GM21576 (cell line): ENCODE data around the gene C12orf42.

Experiments used
- ATAC-seq: cut with Tn5 transposase; IDR thresholded peaks from one replicate; pipeline ENCODE4 v1.9.1; 2021; ENCODE audit warnings: mild to moderate bottlenecking, moderate library complexity; ENCODE audit not compliant: unreplicated experiment

C12orf42 gene

DNA sequence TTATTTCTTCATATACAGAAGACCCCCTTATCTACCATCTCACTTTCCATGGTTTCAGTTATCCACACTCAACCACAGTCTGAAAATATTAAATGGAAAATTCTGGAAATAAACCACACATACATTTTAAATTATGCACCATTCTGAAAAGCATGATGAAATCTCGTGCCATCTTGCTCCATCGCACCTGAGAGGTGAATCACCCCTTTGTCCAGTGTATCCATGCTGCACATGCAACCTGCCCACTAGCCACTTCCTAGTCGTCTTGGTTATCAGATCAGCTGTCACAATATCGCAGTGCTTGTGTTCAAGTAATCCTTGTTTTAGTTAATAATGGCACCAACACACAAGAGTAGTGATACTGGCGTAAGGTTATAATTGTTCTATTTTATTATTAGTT, 145.7 kb downstream of the C12orf42 start:
- ATAC-seq: no peak

GRCh38 chr12:103348935-103349334, 146.8 kb downstream of the C12orf42 start:
- no peak for ATAC-seq

DNA sequence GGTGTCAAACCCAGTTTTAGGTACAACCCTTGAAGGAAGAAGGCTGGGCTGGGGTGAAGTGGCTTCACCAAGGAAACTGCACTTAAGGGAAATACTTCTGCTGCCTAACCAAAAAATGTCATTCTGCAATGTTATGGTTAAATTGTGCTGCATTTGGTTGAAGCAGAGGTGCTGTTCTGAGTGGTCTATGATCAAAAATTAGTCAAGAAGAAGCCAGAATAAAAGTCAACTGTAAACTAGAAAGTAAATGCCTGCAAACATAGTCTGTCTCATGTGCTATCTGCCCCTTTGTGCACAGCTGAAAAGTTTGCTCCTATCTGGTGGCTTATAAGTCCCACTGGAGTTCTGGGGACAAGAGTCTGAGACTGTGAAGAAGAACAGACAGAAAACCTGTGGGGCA, 158.8 kb downstream of the C12orf42 start:
- ATAC-seq: no peak

DNA sequence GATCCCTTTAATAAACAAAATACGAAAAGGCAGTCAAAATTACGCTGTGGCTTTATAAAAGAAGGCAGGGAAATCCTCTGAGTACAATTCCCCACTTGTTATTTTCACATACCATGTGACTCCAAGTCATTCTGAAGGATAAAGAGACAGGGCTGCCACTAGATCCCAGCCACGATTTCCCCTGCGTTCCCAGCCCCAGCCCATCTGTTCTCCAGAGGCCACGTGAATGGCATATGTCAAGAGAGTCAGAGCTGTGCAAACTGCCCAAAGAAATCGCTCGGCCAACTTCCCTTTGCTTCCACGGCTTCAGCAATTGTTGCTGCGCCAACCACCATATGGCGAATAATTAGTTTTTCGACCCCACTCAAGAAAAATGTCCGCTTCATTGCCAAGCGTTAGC, 161.3 kb downstream of the C12orf42 start:
- no peak for ATAC-seq

- ATAC-seq: no peak
Observed at GRCh38 chr12:103333676-103334075, 162.1 kb downstream of the C12orf42 start.

- no peak for ATAC-seq
Observed at GRCh38 chr12:103331643-103332042, 164.1 kb downstream of the C12orf42 start.

GRCh38 chr12:103330672-103331071, 165.1 kb downstream of the C12orf42 start:
- no peak for ATAC-seq

DNA sequence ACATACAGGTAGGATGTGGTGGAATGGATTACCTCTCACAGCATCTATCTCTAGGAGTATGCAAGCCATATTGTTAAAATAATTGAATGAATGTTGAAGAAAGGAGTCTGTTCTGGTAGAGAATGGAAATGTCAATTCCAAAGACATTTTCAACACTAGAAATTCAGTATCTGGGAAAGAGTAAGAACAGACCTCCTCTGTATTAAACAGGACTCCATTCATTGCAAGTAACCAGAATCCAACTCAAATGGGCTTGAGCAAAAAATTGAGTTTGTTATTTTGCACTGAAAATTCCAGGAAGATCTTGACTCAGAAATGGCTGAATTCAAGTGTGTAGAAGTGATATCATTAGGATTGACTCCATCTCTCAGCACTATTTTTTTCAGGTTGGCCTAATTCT, 168.1 kb downstream of the C12orf42 start:
- no peak for ATAC-seq

- no peak for ATAC-seq
Observed at GRCh38 chr12:103326190-103326589, 169.6 kb downstream of the C12orf42 start.

- ATAC-seq: no peak
Observed at GRCh38 chr12:103318566-103318965, 177.2 kb downstream of the C12orf42 start.

DNA sequence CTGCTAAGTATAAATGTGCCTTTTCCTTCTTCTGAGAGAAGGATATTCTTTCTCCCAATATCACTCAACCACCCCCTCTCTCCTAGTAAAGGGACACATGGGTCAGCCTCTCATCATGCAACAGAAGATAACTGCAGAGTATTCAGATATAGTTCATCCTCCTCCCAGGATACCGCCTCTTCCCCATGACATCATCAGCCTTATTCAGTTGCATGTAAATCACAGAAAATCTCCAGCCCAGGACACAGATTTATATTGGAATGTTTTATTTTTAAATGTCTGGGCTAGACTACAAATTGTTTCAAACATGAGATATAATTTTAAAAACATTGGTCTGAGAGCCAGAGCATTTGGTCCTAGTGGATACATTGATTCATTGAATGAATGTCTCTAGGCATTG, 178.5 kb downstream of the C12orf42 start:
- no peak for ATAC-seq

- ATAC-seq: no peak
Observed at GRCh38 chr12:103314786-103315185, 181.0 kb downstream of the C12orf42 start.

DNA sequence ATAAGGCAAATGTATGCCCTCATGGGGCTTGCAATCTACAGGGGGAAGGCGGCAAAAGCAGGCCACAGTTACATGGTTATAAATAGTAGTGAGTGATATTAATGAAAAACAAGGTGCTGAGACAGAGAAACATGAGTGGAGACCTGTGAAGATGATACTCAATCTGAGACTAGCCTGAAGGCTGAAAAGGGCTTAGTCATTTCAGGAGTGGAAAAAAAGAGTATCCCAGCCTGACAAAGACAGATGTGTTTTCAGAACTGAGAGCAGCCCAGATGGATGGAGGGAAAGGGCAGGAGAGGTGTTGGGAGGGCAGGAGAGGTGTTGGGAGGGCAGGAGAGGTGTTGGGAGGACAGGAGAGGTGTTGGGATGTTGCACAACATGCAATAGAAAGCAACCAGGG, 181.9 kb downstream of the C12orf42 start:
- ATAC-seq: no peak

DNA sequence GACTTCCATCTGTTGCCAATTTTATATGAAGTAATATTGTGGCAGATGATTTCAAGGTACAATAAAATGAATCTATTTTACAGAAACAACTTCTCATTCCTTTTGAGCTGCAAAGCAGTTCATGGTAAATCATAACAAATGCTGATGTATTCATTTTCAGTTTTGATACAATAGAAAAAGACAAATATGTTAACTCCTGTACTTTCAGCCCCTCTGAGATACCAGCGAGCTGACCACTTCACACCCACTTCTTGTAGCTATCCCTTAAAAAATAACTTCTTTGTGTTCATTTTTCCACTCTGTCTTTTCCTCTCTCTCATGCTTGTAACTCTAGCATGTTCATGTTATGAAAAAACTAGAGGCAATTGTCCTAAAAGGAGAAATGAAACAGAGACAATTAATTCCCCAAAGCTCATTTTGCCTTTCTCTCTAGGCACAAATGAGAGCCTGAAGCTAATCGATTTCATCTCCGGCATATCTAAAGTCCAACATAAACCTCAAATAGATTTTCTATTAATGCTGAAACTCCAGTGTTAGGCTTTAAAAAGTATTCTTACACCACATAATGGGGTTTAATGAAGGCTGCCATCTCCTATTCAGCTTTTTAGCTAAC, 182.9 kb downstream of the C12orf42 start:
- no peak for ATAC-seq

DNA sequence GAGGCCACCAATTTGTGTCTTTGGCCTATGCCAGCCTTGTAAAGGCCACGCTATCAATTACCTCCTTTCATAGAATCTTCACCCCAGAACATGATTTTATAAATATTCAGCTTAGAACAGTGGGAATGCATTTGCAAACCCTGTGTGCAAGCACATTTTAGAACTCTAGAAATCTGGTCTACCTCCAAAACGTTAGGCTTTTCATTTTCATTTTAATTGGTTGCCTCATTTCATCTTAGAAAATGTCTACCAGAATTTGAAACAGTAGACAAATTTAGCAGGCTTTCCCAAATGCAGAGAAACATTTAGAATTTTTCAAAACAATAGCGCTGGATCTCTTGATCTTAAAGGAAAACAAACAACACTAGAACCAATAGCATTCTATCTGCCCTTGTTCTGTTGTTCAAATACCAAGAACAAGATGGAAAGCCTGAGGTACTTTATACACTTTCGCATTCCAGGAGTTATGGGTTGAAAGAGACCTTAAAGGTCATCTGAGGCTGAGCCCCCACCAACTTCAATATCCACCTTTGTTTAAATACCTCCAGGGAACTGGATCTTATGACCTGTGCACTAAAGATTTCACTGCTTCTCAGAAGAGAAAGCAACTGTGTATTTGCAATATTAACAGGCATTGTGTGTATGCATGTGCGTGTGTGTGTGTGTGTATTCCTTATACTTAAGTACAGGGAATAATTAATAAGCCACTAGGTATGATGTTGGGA, 185.1 kb downstream of the C12orf42 start:
- no peak for ATAC-seq

GRCh38 chr12:103308396-103308795, 187.4 kb downstream of the C12orf42 start:
- no peak for ATAC-seq

DNA sequence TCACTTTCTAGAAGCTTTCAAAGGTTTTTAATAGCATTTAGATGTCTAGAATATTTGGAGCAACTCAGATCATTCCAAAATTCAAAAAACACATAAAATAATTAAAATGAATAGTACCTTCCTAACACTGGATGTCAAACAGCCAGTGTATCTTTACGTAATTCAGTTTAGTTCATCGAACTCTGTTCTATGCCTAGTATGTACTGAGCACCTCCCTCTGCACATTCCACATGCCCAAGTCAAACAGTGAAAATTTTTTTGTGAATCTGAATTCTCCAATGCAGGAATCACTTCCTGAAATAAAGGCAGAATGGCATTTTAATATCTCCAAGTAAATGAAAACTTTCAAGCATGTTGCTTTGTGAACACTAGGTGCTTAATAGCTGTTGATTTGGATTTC, 192.3 kb downstream of the C12orf42 start:
- ATAC-seq: no peak

DNA sequence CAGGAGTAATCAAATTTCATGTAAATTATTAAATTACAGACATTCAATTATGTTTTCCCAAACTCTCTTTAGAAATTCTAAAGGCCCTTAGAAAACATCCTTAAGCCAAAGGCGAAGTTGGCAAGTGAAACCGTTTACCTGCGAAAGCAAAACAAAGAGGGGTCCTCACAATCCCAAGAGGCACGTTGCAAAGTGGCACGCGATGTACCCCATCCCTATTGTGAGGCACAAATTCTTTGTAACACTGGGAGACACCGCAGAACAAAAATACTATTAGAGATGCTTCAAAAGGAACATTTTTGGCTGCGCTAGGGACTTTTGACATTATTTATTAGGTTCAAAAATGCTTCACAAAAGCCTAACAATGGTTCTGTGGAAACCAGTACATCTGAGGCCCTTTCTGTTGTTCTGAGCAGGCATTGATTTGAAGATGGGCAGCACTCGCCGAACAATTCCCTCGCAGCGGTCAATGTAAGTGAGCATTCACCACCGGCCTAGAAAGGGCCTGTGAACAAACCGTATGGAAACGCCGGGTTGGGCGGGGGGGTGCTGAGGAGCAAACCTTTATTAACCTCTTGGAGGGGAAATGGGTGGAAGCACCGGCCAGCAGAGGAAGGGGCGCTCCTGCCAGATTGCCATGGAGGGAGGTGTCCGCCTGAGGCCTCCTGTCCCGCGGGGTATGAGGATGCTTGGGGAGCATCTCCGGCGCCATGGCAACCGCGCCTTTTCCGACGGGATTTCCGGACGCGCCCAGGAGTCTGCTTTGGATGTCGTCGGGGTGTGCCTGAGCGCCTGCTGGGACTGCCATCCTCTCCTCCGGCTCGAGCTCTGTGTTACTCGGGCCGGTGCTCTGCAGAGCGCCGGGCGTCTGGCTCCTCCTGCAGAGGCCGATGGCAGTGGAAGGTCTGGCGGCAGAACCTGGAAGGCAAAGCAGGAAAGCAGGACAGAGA, 193.9 kb downstream of the C12orf42 start:
- ATAC-seq: no peak

DNA sequence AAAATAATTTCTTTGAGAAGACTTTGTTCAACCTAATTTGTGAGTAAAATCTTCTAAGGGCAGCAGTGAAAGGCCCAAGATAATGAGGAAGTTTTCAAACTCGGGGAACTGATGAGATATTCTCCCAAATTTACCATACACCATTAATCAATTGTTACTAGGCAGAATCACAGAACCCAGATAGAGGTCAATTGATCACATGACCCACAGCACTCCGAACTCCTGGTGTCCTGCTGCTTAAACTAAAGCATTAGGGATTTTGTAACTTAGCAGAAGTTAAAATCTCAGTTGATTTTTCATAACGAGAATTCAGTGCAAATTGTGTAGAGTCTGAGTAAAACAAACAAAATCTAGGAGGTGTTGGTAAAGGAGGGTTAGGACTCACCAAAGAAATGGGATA, 207.8 kb downstream of the C12orf42 start:
- no peak for ATAC-seq

GRCh38 chr12:103282124-103282523, 213.6 kb downstream of the C12orf42 start:
- no peak for ATAC-seq

GRCh38 chr12:103279444-103279843, 216.3 kb downstream of the C12orf42 start:
- peak; percentile 95 for ATAC-seq

DNA sequence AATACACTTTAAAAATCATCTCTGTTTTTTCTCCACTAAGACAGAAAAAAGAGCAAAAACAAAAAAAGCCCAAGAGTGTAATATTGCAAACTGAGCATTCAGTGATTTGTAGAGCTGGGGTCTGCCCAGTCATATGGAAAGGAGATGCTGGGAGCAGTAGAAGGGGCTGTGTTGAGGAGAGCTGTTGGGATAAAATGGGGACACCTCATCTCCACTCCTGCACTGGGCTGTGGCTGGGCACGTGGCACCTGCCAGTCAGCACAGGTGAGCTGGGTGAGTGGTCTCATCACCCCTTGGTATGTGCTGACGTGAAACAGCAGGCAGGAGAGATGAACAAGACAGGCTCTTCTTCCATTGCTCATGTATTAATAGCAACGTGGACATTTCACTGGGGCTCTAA, 217.4 kb downstream of the C12orf42 start:
- ATAC-seq: no peak
